ENCODE measurements around the gene PAN3.

GRCh38 chr13:28171266-28171665 lies 32.9 kb downstream of the PAN3 start:
- TF ChIP-seq CTCF (IDR thresholded peaks at IDR 0.05; ENCODE audit: low read depth, low read length) (no peak), POLR2A (IDR thresholded peaks at IDR 0.05; ENCODE audit: extremely low read depth, insufficient read length) (no peak), MAX (IDR thresholded peaks at IDR 0.05; ENCODE audit: low read depth, low read length) (no peak)
